Vagina (tissue), 2 donors: Measurements from ENCODE around the gene IFNK. TPM values are rescaled to one million over a fixed set of nuclear protein-coding genes. Genes with fewer than 3 reads are reported as not detected.

Experiments used
- DNase-seq, 2 donors: peaks; one replicate each; pipeline ENCODE4 v3.0.0-alpha.2; 2017; ENCODE audit errors: extremely low spot score in 2 of 2
- H3K27ac ChIP-seq: fragments of 200-600 bp; sonication (generic); one replicate; pipeline ENCODE4 v1.5.1; 2019
- H3K27me3 ChIP-seq: fragments of 200-600 bp; sonication (generic); one replicate; pipeline ENCODE4 v1.5.1; 2019
- H3K36me3 ChIP-seq, 2 donors: fragments of 200-600 bp; sonication (generic); one replicate each; pipeline ENCODE4 v1.5.1; 2017 to 2019
- H3K4me1 ChIP-seq: fragments of 200-600 bp; sonication (generic); one replicate; pipeline ENCODE4 v1.5.1; 2019
- H3K4me3 ChIP-seq, 2 donors: fragments of 200-600 bp; sonication (generic); 1 replicate in 1 of 2; 2 replicates in 1 of 2; pipeline ENCODE4 v1.5.1; 2016 to 2019
- H3K9me3 ChIP-seq: fragments of 200-600 bp; sonication (generic); one replicate; pipeline ENCODE4 v1.5.1; 2019
- POLR2A ChIP-seq, 2 donors: fragments of 450-650 bp; IDR thresholded peaks; one replicate each; pipeline ENCODE4 v1.6.1; 2017; ENCODE audit warnings: antibody characterized with exemption in 2 of 2, mild to moderate bottlenecking in 2 of 2, moderate library complexity in 2 of 2
- POLR2AphosphoS5 ChIP-seq, 2 donors: sonication (generic); formaldehyde crosslinking; IDR thresholded peaks; one replicate each; pipeline ENCODE4 v1.9.0; 2017; ENCODE audit warnings: antibody characterized with exemption in 2 of 2, mild to moderate bottlenecking in 2 of 2, low read depth in 1 of 2; ENCODE audit not compliant: insufficient read depth in 1 of 2
- intact Hi-C: fragments of 100-400 bp; cut with DNase I; formaldehyde crosslinking; loops from one replicate; pipeline ENCODE4 v1.15.1; 2023
- total RNA-seq: library from RNA; depleted of rRNA; stranded (reverse); fragments of >200 nt; gene quantifications from one replicate; pipeline ENCODE4 v1.2.3, GENCODE V29; 2016
- TF ChIP-seq, protein P1 (sequence below), 3 experiments: fragments of 450-650 bp in 2 of 3; fragments of 200-600 bp in 1 of 3; sonication (generic) in 1 of 3; IDR thresholded peaks; one replicate each; pipeline ENCODE4 v1.5.1; 2017 to 2019; ENCODE audit warnings: antibody characterized with exemption in 3 of 3, mild to moderate bottlenecking in 2 of 3, moderate library complexity in 2 of 3

IFNK gene
- total RNA-seq, 1 donor from 2014 or later: not detected

DNA sequence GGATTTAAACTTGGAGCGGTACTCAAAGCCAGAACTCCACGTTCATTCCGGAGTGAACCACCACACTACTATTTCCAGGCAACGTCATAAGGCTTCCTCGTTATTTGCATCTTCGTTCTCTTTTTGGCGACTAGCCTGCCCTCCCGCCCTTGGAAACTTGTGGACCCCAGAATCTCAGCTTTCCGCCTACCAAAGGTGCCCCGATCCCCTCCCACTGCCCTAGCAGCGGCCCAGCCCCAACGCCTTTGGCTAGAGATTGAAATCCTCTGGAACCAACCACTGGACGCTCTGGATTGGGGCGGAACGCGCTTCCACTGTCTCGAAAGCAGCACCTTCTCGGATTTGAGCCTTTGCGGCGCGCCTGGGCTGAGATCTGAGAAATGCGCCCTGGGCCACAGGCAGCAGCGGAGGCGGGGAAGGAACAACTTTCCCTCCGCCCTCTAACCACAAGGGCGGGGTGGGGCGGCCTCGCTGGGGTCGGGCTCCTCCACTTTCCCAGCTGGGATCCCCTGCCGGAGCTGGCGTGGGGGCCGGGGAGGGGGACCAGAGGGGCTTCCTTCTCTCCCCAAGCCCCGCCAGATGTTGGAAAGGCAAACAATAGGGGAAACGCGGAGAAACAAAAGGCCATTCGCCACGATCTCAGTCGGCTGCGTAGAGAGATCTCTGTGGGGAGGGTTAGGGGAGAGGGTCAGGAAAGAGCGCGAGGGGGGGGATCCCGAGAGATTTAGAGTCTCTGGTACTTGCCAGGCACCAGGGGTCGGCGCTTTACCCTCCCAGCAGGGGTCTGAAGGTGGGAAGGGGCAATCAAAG is 4.2 kb downstream of the IFNK start:
- TF ChIP-seq, protein P1, sequence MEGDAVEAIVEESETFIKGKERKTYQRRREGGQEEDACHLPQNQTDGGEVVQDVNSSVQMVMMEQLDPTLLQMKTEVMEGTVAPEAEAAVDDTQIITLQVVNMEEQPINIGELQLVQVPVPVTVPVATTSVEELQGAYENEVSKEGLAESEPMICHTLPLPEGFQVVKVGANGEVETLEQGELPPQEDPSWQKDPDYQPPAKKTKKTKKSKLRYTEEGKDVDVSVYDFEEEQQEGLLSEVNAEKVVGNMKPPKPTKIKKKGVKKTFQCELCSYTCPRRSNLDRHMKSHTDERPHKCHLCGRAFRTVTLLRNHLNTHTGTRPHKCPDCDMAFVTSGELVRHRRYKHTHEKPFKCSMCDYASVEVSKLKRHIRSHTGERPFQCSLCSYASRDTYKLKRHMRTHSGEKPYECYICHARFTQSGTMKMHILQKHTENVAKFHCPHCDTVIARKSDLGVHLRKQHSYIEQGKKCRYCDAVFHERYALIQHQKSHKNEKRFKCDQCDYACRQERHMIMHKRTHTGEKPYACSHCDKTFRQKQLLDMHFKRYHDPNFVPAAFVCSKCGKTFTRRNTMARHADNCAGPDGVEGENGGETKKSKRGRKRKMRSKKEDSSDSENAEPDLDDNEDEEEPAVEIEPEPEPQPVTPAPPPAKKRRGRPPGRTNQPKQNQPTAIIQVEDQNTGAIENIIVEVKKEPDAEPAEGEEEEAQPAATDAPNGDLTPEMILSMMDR (IDR thresholded peaks at IDR 0.05): no peak
- TF ChIP-seq POLR2AphosphoS5 (IDR thresholded peaks at IDR 0.05; ENCODE audit: insufficient read depth in 1 of 2, low read depth in 1 of 2): peak; percentile 29 to 88
- TF ChIP-seq POLR2A (IDR thresholded peaks at IDR 0.05): no peak
- intact Hi-C loops: no loop called here

DNA sequence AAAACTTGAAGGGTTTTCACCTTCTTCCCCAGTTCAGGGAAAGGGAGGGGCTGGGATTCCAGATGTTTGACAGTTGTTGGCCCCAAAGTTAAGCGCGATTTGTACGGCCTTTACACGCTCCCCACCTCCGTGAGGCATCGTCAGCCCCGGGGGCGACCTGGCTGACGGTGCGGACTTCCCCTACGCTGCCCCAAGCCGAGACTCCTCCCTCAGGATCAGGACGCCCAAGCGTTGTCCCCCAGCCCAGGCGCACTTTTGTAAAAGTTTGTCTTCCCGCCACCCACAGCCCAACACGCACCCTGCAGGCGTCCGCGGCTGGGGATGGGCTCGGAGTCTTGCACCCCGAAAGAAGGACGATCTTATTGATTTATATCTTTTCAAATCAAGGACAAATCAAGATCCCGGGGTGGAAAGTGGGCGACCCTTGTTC is 4.8 kb downstream of the IFNK start:
- intact Hi-C loops: no loop called here
- TF ChIP-seq, protein P1 (IDR thresholded peaks at IDR 0.05): no peak
- TF ChIP-seq POLR2AphosphoS5 (IDR thresholded peaks at IDR 0.05; ENCODE audit: insufficient read depth in 1 of 2, low read depth in 1 of 2): no peak
- TF ChIP-seq POLR2A (IDR thresholded peaks at IDR 0.05): no peak

More for the DNA sequence above, 4.2 kb downstream of the IFNK start:
- H3K27ac ChIP-seq: peak overlapping the region; percentile 93
- H3K27me3 ChIP-seq: no peaks in the 10 kb centered on the region
- H3K4me1 ChIP-seq: peaks cover 44% of the 10 kb centered on the region
- H3K9me3 ChIP-seq: no peaks in the 10 kb centered on the region
- peak overlapping the region; percentile 65 to 93 for H3K4me3 ChIP-seq
- H3K36me3 ChIP-seq: no peaks in the 10 kb centered on the region
- DNase-seq: no peak

DNA sequence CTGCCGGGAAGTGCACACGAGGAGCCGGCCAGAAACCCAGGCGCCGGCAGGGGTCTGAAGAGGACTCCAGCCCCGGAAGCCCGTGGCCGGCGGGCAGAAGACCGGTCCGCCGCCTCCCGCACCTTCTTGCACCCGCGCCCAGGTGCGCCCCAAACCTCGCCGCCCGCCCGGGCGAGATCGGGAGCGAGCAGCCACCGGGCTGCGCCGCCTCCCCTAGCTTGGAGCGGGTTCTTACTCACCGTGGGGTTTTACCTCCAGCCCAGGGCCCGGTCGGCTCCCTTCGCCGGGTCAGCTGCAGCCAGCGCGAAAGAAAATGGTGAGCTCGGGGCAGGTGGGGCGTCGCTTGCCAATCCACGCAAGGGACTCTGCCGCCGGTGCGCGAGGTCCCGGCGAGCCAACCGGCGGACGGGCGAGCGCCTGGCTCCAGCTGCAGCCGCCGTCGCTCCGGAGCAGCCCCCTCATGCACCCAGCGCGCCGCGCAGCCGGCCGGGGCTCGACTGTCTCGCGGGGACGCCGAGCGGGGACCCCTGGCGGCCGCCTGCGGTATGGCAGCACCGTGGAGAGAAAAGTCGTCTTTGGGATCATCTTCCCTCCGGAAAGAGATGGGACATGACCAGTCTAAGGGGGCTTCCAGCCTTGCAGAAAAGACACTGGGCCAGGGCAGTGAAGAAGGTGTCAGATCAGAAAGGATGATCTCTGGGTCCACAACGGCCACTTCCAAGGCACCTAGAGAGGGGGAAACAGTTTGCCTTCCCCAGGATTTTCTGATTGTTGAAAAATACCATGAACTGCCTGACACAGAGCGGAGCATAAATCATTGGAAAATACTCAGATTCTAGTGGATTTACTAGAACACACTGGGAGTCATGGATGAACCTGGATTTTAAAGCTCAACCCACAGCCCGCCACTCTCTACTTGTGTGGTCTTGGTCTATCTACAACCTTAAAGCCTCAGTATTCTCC is 5.5 kb downstream of the IFNK start, which contains the start of gene MOB3B:
Gene MOB3B (minus strand): TSS at position 499 of the 963 bp plus-strand sequence. CDS start 74,264 bp downstream, outside the sequence.
- Histone ChIP-seq H3K4me3 (peak within 1 kb of the TSS; percentile 65 to 93), H3K4me1 (peaks cover 57% of the 10 kb centered on the region), H3K36me3 (no peaks in the 10 kb centered on the region), H3K27ac (peak within 1 kb of the TSS; percentile 93), H3K27me3 (no peaks in the 10 kb centered on the region), H3K9me3 (no peaks in the 10 kb centered on the region)
- TF ChIP-seq, protein P1 (IDR thresholded peaks at IDR 0.05): peak; percentile 74 to 98 (median 94)
- no peak for TF ChIP-seq POLR2AphosphoS5 (IDR thresholded peaks at IDR 0.05; ENCODE audit: insufficient read depth in 1 of 2, low read depth in 1 of 2)
- no peak for DNase-seq
- intact Hi-C loops: no loop called here

More for the DNA sequence above, 4.8 kb downstream of the IFNK start:
- Histone ChIP-seq H3K9me3 (no peaks in the 10 kb centered on the region), H3K27me3 (no peaks in the 10 kb centered on the region), H3K36me3 (no peaks in the 10 kb centered on the region), H3K4me3 (peak overlapping the region; percentile 65 to 93), H3K4me1 (peaks cover 50% of the 10 kb centered on the region), H3K27ac (peak overlapping the region; percentile 93)
- DNase-seq: no peak

DNA sequence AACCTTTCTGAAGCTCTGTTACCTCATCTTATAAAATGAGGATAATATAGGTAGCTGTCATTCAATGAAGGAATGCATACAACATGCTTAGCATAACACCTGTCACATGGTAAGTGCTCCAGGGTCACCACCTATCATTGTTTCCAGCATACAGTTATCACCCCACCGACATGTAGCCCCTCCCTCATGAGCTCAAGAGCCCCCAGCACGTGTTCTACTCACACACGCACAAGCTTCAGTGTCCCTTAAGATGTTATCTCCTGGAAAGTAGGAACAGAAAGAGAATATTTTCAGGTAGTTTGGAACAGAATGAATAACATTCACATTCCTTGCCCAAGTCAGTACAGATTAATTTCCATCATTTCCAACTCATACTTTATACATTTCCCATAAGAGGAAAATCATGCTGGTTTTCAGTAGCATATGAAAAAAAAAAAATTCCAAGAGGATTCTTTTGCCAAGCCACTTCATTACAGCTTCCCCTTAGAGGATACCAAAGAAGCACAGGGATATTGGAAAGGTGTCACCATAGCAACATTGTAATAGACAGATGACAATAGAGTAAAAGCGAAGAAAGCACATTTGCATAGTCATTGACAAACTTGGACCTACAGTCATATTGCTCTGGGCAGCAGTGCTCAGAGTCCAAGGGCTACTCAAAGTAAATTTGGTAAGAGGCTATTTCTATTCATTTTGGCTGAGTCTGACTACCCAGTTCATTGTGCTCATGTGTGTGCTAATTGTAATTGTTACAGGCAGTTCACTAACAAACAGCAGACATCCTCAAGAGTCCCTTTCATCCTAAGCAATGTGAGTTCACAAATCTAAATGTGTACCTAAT is 7.0 kb downstream of the IFNK start:
- no peak overlapping the region for H3K4me3 ChIP-seq
- no peak for TF ChIP-seq POLR2A (IDR thresholded peaks at IDR 0.05)
- TF ChIP-seq POLR2AphosphoS5 (IDR thresholded peaks at IDR 0.05; ENCODE audit: insufficient read depth in 1 of 2, low read depth in 1 of 2): no peak
- TF ChIP-seq, protein P1 (IDR thresholded peaks at IDR 0.05): no peak
- H3K9me3 ChIP-seq: no peaks in the 10 kb centered on the region
- intact Hi-C loops: no loop called here
- no peaks in the 10 kb centered on the region for H3K27me3 ChIP-seq
- DNase-seq: no peak
- no peak overlapping the region for H3K27ac ChIP-seq
- no peaks in the 10 kb centered on the region for H3K36me3 ChIP-seq
- H3K4me1 ChIP-seq: peaks cover 54% of the 10 kb centered on the region
